GM19035 (cell line): ENCODE measurements around the gene SH3TC2.

Experiments
- ATAC-seq: cut with Tn5 transposase; IDR thresholded peaks from one replicate; pipeline ENCODE4 v1.9.1; 2021; ENCODE audit not compliant: unreplicated experiment

Gene SH3TC2

DNA sequence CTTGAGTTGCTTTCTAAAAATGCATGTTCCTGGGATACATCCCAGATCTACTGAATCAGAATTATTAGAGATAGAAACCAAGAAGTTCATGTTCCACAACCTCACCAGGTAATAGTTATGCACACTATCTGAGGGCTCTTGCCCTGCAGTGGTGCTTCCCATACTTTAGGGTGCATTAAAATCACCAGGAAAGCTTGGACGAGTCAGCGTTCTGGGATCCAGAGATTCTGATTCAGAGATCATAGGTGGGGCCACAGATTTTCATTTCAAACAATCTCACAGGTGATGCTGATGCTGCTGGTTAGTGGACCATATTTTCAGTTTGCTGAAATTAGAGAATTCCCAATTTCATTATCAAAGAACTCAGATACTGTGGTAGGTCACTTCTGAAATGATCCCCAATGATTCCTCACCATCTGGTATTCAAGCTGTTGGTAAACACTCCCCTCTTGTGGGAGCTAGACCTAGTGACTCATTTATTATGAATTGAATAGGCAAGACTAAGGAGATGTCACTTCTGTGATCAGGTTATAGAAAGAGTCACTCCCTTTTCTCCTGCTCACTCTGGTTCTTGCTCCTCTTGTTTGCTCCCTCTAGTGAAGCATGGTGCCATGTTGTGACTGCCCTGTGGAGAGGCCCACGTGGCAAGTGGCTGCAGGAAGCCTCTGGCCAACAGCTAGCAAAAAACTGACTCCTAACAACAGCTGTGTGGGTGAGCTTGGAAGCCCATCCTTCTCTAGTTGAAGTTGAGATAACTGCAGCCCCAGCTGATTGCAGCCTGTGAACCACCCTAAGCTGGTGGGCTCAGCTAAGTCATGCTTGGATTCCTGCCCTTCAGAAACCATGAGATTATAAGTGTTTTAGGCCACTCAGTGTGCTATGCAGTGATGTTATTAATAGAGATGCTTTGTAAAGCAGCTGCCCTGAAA lies 59.8 kb downstream of the SH3TC2 start:
- no peak for ATAC-seq

DNA sequence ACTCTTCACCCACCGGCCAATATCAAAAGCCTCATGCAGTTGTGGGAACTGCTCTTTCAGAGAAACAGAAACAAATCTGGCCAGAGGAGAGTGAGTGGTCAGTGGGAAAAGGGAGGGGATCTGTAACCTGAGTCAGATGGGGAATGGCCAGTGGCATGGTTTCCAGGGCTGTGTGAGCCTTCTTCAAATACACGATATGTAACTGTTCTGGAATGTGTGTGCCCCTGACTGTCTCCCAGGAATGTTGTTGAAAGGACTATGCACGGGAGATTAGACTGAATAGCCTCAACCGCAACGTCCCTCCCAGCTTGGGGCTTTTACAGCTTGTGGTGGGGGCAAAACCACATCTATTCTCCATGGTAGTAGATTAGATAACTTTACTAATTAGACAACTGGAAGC lies 60.8 kb downstream of the SH3TC2 start:
- no peak for ATAC-seq

DNA sequence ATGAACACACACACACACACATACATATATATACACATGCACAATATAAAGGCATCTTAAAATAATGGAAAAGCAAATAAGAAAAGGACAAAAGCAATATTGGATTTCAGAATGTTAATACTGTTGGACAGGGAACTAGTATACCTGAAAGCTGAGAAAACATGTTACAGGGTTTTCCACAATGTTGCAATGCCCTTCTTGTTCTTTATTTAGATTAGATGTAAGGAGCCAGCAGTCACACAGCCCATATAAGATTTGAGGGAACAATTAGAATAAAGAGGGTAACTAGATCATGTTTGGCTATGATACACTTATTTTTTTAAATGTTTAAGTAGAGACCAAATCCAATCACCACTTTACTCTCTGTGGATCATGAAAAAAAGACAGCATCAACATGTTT lies 61.7 kb downstream of the SH3TC2 start:
- no peak for ATAC-seq

DNA sequence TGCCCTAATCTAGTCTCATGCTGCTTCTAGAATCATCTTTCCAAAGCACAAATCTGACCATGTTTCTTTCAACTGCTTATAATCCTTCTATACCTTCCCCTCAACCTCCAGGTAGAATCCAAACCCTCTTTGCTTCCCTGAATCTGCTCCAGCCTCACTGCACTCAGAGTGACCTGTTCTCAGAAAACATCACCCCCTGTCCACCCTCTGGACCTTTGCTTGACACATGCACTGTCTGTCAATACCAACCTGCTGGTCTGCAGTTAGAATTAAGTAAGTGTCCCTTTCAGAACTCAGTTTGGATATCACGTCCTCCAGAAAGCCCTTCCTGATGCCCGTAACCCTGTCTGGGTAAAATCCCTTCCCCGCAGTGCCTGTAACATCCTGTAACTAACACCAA lies 63.1 kb downstream of the SH3TC2 start:
- no peak for ATAC-seq

DNA sequence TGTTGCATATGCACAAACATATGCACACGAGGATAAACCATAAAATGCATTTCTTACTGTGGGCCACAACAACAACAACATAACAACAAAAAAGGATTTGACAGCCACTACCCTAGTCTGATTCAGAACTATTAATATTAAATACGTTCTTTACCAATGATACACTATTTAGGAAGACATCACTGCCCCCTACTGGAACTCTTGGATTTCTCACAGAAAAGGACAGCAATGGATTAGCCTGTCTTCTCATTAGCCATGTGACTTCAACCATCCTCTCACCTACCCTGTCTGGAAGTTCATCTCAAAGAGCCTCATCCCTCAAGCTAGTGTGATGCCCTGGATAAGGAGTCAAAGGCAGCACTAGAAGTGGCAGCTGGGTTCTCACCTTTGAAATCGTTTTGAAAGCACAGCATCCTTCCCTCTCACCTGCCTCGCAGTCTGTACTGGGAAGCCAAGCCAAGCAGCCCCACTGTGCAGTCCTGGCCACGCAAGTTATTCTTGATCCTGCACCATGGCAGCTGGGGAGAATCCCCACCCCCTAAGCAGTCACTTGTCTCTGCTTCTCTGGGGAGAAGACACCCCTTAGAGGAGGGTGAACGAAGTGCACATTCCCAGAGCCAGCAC lies 64.6 kb downstream of the SH3TC2 start:
- ATAC-seq = peak; percentile 76

DNA sequence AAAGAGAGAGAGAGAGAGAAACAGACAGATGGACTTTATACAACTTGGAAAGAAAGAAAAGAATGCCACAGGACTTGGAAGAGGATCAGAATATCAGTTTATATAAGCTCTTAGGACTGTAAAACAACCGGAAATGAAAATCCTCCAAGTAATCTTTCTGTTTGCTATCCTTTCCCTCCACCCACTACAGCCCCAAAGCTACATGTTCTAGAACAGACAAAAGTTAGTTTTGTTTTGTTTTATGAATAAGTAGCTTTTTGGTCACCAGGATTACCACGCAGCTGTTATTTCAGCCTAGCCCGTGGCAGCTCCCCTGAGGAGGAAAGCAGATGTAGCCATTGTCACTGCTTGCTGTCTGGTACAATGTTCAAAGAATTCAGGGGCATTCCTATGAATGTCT lies 66.6 kb downstream of the SH3TC2 start:
- no peak for ATAC-seq

DNA sequence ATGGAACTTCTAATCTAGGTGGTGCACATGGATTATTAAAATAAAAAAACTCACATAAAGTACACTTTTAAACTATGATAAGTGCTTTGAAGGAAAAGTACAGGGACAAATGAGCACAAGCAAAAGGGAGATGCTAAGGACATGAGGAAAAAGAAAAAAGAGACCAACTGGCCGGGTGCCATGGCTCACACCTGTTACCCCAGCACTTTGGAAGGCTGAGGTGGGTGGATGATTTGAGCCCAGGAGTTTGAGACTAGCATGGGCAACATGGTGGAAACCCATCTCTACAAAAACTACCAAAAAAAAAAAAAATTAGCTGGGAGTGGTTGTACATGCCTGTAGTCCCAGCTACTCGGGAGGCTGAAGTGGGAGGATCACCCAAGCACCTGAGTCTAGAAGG lies 67.1 kb downstream of the SH3TC2 start:
- no peak for ATAC-seq

DNA sequence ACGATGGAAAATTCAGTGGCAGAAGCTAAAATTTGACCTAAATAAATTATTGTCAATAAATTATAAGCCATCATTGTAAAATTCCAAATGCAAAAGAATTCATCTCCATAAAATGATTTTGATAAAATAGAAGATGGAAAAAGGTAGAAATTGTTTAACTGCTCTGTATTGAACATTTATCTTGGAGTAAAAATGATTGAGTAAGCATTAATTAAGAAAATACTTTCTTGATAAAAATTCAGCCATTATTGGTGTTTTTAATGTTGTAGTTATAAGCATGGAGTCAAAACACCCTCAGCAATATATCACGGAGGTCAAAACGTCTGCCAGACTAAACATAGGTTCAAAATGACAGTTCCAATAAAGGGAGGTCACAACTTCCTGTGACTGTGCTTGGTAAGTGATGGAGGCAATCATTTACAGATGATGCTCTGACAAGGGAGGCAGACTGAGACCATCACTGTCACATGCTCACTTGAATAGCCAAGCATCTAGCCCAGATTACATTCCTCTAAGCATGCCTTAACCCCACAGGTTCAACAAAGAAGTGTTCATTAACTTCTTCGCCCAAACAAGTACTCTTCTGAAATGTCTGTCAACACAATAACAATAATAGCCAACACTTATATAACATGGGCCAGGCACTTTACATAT lies 69.5 kb downstream of the SH3TC2 start:
- ATAC-seq = no peak

DNA sequence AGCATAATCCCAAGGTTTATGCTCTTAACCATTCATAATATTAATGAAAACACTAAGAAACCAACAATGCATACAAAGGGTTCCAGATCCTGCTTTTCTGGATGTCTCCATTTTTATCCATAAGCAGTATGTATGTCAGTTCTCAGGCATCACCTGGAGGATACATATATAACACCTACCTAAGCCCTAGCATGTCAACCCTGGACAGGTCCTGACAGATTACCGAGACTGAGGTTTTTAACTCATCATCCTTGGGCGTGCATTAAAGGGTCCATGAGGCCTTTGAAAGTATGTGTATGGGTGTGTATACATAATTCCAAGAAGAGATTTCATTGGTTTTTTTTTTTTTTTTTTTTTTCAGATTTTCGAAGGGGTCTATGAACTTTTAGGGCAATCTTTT lies 70.6 kb downstream of the SH3TC2 start:
- no peak for ATAC-seq

DNA sequence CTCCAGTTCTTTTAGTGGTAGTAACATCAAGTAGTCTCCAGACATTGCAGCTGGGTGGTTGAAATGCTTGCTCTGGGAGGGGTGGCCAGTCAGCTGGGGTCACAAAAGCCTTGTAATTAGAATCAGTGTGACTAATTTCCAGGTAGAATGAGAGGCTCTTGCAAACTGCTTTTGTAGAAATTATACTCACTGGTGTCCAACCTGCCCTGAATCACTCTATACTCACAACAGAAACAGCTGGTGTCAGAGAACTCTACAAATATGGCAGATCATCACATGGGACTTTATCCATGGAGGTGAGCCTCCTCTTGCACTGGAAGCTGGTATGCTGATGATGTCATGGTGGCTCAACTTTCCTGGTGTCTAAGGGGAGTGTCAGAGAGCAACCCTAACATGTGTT lies 71.3 kb downstream of the SH3TC2 start:
- ATAC-seq = no peak

DNA sequence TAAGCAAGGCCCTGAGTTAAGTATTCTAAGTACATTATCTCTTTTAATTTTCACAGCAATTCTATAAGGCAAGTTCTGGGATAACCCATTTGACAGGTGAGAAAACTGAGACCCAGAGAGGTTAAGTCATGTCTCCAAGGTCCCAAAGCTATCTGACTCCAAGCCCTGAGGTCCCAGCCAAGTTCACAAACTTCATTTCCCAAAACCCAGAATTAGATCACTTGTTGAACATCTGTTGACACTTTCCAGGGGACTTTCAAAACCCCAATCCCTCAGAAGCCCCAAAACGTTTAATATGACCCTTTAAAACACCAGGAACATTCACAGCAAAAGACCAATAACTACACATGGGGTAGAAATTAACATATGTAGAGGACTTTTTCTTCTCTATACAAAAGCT lies 72.0 kb downstream of the SH3TC2 start:
- ATAC-seq = no peak

DNA sequence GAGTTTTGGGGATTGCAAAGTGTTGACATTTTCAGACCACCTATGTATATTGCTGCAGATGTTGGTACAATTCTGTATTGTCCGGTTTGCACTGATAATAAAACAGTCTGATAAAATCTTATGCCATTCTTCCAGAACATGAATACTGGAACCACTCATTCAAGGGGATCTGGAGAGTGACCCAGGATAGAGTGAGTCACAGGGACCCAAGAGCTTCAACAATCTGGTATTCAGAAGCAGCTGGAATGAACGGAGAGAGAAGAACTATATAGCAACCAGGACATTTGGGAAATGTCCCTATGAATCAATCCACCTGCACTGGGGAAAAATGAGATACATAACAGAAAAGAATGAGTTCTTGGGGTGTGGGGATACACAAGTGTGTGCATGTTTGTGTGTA lies 73.3 kb downstream of the SH3TC2 start:
- no peak for ATAC-seq

DNA sequence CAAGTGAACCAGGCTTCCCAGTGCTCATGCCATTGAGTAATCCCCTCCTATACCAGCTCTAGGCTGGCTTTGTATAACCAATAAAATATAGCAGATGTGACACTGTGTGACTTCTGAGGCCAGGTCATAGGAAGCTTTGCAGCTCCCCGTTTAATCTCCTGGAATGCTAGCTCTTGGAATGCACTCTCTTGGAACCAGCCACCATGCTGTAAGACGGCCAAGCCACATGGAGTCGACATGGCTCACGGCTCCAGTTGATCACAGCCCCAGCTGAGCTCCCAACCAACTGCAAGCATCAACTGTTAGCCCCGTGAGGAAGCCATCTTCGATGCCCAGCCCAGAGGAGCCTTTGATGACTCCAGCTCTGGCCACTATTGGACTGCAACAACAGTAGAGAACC lies 74.5 kb downstream of the SH3TC2 start:
- no peak for ATAC-seq

DNA sequence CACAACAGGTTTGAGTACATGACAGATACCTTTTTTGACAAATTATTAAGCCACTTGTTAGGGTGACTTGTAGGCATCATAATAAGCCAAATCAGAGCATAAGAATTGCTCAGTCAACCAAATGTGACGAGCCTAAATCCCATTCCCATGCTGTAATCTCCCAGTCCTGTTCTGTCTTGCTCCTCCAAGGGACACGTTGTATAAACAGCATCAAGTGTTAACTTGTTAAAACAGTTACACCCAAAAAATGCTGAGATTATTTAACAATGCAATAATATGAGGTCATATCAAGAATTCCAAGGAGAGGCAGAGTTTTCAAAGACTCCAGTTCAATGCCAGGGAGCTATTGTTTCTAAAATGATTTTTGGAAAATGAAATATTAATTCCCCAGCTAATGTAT lies 76.2 kb downstream of the SH3TC2 start:
- no peak for ATAC-seq

DNA sequence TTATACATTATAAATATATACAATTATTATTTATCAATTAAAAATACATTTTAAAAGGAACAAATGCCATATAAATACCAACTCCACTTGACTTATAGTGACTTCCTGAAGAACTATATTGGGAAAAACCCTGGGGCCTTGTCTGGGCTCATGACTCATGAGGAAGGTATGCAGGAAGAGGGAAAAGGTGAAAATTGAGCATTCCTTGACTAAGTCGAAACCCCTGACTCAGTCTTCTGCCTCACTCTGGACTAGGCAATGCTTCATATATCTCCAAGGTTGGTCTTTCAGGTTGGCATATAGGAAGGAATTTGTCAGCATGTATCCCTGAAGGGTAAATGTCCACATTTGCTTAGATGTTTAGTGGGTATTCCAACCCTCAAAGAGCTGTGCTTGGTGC lies 78.5 kb downstream of the SH3TC2 start:
- ATAC-seq = no peak

DNA sequence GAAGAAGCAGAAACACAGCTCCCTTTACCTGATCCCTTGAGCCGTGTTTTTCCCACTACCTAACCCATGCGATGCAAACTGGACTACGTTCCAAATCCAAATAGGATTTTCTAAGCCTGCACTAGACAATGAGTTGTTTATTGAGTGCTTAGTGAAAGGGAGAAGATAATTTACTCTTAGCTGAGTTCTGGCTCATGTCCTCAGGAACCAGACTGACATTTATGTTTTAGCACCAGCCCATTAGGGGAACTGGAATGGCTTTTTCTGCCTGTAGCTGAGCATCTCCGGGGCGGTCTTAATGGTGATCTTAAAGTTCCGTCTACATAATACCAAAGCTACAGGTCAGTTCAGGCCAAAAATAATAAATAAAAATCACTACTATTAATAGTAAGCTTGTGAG lies 81.5 kb downstream of the SH3TC2 start:
- no peak for ATAC-seq

DNA sequence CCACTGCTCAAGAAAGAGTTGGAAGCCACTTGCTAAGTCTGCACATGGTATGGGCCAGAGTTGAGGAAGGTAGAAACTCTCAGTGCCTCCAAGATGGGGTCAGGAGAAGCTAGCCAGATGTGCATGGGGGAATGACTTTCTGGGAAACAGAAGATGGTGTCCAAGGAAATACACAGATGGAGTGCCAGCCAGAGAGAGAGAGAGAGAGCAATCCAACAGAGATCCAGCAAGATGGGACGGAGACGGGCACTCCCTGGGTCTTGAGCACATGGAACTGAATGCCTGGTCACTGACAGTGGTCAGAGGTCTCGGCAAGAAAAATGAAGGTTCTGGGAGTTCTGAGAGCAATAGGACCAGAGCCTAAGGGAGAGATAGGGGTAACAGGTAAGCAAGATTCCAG lies 82.1 kb downstream of the SH3TC2 start:
- no peak for ATAC-seq

DNA sequence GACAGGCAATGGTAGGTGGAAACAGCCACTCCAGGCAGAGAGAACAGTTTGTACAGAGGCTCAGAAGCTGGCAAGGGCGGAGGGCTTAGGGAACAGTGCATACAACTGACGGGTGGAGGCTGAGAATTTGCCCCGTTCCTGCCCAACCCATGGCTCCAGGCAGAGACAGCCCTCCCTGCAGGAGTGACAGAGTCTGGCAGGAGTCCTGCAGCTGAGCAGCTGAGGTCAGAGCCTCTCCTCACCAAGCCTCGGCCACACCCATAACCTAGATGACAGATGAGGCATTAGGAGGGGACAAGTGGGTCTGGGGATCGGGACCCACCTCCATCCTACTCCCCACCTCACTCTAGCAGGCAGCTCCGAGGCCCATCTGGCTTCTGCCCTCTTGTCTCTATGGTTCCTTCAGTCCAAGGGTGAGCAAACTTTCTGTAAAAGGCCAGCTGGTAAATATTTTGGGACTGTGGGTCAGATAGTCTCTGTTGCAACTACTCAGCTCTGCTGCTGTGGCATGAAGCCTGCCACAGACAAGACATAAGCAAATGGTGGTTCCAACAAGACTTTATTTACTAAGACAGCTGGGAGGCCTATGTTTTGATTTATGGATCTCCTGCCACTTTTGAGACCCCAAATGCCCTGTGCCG lies 83.7 kb downstream of the SH3TC2 start:
- ATAC-seq = no peak

DNA sequence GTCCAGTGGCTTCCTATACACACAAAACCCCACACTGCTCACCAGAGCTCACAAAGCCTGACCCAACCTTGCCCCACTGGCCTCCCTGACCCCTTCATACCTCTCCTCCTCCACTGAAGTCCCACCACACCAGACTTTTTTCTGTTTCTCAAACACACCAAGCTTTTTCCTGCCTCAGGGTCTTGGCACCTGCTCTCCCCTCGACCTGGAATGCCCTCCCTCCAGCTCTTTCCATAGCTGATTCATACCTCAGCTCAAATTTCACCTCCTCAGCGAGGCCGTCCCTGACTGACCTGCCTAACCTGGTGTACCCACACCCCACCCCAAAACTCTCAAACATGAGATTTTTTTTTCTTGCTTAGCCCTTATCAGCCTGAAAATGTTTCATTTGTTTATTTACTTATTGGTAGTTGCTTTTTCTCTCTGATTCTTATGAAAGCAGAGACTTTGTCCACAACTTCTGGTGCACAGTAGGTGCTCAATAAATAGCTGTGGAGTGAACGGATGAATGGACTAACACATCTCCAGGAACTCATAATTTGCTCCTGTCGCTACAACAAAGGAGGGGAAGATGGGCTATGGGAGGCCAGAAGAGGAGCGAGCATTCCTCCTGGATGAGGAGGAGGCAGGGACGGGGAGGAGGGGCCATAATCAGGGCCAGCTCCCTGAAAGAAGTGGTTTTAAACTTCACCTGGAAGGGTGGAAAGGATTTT lies 84.3 kb downstream of the SH3TC2 start:
- ATAC-seq = no peak

DNA sequence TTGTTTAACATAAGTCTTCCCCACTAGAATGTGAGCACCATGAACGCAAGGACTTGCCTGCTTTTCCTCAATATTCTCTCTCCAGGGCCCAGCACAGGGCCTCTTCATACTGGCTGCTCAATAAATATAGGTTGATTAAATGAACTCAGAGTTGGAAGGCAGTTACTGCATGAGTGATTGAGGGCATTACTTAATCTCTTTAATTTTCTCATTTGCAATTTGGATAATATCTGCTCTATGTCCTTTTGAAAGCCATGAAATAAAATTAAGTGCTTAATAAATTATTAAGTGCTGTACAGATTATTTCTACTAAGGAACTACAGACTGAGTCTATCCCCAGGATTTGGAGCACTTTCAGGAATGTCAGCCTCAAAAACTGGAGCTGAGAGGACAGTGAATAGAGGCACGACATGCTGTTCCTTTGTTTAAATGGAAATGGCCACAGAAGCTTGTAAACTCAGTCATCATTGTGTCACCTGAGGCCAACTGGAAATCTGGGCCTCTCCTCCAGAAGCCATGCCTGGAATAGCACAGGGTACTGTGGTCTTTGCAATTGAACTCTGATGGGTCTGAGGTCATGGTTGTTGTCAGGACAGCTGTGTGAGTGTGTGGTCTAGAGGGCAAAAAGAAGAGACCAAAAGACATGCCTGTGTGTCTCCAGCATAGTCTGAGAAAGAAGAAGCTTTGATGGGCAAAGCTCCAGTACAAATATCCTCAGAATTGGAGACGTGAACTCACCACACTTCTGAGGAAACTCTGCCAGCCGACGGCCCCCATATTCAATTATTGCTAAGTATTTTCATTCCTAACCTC lies 86.1 kb downstream of the SH3TC2 start:
- no peak for ATAC-seq
